Measurements from ENCODE around the gene PTPN1.

Gene PTPN1

DNA sequence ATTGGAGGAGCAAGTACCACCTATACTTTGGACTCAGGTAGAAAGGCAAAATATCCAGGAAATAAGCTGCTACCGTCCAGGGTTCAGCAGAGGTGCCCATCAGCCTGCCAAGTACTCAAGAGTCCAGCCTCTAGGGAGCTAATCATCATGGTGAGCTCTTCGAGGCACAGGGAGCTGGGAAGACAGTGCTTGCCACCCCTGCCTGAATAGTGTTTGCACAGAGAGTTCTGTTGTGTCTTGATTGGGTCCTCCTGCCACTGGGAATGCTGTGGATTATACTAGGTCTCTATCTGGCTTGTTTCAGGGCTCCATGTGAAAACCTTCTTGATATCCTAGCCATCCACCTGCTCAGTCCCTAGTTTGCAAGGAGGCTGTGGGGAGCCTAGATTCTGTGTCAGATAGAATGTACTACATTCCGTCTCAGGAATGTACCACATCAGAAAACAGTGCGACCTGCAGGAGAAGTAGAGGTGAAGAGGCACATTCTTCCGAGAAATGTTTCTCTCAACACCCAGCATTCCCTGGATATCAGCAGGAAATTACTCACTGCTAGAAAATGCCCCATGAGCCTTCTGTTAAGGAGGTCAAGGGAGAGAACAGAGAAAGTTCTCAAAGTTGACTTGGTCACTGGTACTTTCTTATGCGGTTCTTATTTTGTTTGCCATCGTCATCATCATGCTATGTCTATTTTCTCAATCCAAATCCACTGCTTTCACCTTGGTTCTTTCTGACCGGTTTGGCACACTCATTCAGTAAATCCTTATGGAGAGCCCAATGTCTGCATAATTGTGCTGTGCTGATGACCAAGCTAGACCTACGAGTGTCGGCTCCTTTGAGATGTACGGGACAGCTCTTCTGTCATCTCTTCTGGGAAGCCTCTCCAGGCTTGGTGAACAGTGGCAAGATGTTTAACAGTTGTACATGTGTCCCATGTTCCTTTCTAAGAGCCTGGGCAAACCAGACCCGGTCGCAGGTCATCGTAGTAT lies 30.7 kb downstream of the PTPN1 start:
- H3K27me3 ChIP-seq = no peaks in the 10 kb centered on the region
- H3K9me3 ChIP-seq = no peaks in the 10 kb centered on the region
- H3K27ac ChIP-seq = peak overlapping the region; percentile 82
- H3K36me3 ChIP-seq = no peaks in the 10 kb centered on the region
- TF ChIP-seq CTCF (IDR thresholded peaks at IDR 0.05) = no peak
- peaks cover 70 to 73% of the 10 kb centered on the region in 2 experiments for H3K4me1 ChIP-seq (ENCODE audit: control insufficient read depth in 1 of 2, insufficient read depth in 1 of 2, low read depth in 1 of 2, low read length in 1 of 2)
- H3K4me3 ChIP-seq (ENCODE audit: low read depth in 1 of 2, low read length in 1 of 2) = peak overlapping the region in 1 of 2 experiments; percentile 25

DNA sequence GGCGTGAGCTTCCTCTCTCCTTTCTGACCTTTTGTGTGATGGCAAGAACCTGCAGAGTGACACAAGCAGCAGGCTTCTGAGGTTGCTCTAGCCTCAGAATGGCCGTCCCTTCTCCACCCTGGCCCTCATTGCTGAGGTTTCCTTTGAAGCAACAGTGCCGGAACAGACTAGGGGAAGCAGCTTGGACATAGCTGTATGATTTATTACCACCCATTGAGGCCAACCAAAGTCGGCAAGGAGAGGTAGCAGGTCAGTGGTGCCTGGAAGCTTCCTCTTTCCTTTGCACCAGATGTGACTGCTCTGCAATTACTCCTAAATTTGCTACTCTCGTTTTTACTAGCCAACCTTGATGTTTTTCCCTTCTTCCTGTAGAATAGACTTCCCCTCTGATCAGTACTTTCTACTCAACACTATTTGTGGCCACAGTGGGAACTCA lies 31.4 kb downstream of the PTPN1 start:
- H3K36me3 ChIP-seq = no peaks in the 10 kb centered on the region
- H3K27me3 ChIP-seq = no peaks in the 10 kb centered on the region
- peak overlapping the region in 1 of 2 experiments; percentile 25 for H3K4me3 ChIP-seq (ENCODE audit: low read depth in 1 of 2, low read length in 1 of 2)
- TF ChIP-seq CTCF (IDR thresholded peaks at IDR 0.05) = no peak
- peak overlapping the region; percentile 82 for H3K27ac ChIP-seq
- peaks cover 66 to 80% of the 10 kb centered on the region in 2 experiments for H3K4me1 ChIP-seq (ENCODE audit: control insufficient read depth in 1 of 2, insufficient read depth in 1 of 2, low read depth in 1 of 2, low read length in 1 of 2)
- H3K9me3 ChIP-seq = no peaks in the 10 kb centered on the region

- Histone ChIP-seq H3K36me3 (peaks cover under 1% of the 10 kb centered on the region), H3K4me1 (ENCODE audit: control insufficient read depth in 1 of 2, insufficient read depth in 1 of 2, low read depth in 1 of 2, low read length in 1 of 2) (peaks cover 58 to 68% of the 10 kb centered on the region in 2 experiments), H3K27ac (peak overlapping the region; percentile 82), H3K9me3 (no peaks in the 10 kb centered on the region), H3K27me3 (no peaks in the 10 kb centered on the region), H3K4me3 (ENCODE audit: low read depth in 1 of 2, low read length in 1 of 2) (no peak overlapping the region)
- TF ChIP-seq CTCF (IDR thresholded peaks at IDR 0.05) = no peak
Measured at GRCh38 chr20:50543326-50543725, 33.1 kb downstream of the PTPN1 start.

DNA sequence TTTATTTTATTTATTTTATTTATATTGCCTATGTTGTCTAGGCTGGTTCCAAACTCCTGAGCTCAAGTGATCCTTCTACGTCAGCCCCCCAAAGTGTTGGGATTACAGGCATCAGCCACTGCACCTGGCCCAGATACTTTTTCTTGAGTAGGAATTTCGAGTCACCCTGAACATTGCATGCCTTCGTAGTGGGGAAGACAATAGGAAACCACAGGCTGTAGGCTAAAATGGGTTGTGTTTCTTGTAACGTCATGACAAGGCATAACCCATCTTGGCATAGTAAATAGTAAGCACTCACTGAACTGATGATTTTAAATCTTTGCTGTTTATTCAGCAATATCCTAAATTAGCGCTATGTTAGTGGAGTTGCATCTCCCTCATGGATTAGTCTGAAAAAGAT lies 34.9 kb downstream of the PTPN1 start:
- no peak for TF ChIP-seq CTCF (IDR thresholded peaks at IDR 0.05)
- H3K4me1 ChIP-seq (ENCODE audit: control insufficient read depth in 1 of 2, insufficient read depth in 1 of 2, low read depth in 1 of 2, low read length in 1 of 2) = peaks cover 43 to 53% of the 10 kb centered on the region in 2 experiments
- peaks cover 7% of the 10 kb centered on the region for H3K36me3 ChIP-seq
- no peak overlapping the region for H3K27ac ChIP-seq
- H3K9me3 ChIP-seq = no peaks in the 10 kb centered on the region
- no peak overlapping the region for H3K4me3 ChIP-seq (ENCODE audit: low read depth in 1 of 2, low read length in 1 of 2)
- H3K27me3 ChIP-seq = no peaks in the 10 kb centered on the region

DNA sequence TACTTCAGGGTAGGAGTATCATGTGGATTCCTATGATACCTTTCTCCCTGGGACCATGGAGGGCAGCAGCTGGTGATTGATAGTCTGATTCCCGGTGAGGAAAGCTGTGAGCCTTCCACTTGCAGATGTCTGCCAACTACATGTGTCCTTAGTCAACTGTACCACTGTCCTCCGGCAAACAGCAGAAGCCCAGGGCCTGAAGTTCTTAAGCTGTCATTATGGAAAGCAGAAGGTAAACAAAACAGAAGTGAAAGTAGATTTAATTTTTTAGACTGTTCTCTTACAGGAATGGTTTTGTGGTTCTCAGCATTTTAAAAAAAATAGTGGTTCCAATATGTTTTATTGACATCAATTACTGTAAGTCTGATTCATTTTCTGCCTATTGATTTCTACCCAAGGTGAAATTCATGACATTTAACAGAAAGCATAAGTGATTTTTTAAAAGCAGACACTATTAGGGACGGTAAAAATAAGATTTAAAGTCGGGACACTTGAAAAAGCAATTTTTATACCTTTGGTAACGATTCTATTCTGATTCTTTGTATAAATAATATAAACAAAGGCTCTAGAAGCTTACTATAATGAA lies 36.6 kb downstream of the PTPN1 start:
- no peak for TF ChIP-seq CTCF (IDR thresholded peaks at IDR 0.05)
- Histone ChIP-seq H3K4me3 (ENCODE audit: low read depth in 1 of 2, low read length in 1 of 2) (no peak overlapping the region), H3K36me3 (peaks cover 10% of the 10 kb centered on the region), H3K4me1 (ENCODE audit: control insufficient read depth in 1 of 2, insufficient read depth in 1 of 2, low read depth in 1 of 2, low read length in 1 of 2) (peaks cover 26 to 36% of the 10 kb centered on the region in 2 experiments), H3K27me3 (no peaks in the 10 kb centered on the region), H3K9me3 (no peaks in the 10 kb centered on the region), H3K27ac (peak overlapping the region; percentile 64)

Data from neutrophil (primary cell).